ENCODE measurements around the gene STON2.

DNA sequence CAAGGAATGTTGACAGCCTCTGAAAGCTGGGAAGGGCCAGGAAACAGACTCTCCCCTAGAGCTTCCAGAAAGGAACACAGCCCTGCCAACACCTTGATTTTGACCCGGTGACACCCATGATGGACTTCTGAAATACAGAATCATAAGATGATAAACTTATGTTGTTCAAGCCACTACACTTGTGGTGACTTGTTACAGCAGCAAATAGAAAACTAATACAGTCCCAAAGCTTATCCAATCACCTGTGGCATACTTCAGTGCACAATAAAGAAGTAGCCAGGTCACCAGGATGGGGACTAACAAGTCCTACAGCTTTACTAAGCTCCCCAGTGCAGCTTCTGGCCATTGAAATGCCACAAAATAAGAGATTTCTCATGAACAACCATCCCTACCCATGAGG lies 5.4 kb downstream of the STON2 start:
- TF ChIP-seq, protein P1, sequence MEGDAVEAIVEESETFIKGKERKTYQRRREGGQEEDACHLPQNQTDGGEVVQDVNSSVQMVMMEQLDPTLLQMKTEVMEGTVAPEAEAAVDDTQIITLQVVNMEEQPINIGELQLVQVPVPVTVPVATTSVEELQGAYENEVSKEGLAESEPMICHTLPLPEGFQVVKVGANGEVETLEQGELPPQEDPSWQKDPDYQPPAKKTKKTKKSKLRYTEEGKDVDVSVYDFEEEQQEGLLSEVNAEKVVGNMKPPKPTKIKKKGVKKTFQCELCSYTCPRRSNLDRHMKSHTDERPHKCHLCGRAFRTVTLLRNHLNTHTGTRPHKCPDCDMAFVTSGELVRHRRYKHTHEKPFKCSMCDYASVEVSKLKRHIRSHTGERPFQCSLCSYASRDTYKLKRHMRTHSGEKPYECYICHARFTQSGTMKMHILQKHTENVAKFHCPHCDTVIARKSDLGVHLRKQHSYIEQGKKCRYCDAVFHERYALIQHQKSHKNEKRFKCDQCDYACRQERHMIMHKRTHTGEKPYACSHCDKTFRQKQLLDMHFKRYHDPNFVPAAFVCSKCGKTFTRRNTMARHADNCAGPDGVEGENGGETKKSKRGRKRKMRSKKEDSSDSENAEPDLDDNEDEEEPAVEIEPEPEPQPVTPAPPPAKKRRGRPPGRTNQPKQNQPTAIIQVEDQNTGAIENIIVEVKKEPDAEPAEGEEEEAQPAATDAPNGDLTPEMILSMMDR (IDR thresholded peaks at IDR 0.05) = no peak
- no peak for TF ChIP-seq POLR2A (IDR thresholded peaks at IDR 0.05)
